Kidney (tissue), 14 donors: ENCODE results near the gene SOX5. TPM values are rescaled to one million over a fixed set of nuclear protein-coding genes. Genes with fewer than 3 reads are reported as not detected.

Experiments used
- DNase-seq, 5 donors: peaks; one replicate each; pipeline ENCODE4 v3.0.0-alpha.2; 2013 to 2020
- FAIRE-seq: peaks from 2 replicates; lab custom pipeline; 2012; peaks lifted over from hg19 to GRCh38; lab: Jason Lieb, UNC
- H3K27ac ChIP-seq, 2 donors: one replicate each; pipeline ENCODE4 v1.7.0; 2013; ENCODE audit warnings: low read depth in 2 of 2, low read length in 2 of 2, inconsistent platforms in 1 of 2
- H3K27me3 ChIP-seq: one replicate; pipeline ENCODE4 v1.7.1; 2013; ENCODE audit warnings: low read length, inconsistent platforms; ENCODE audit not compliant: control insufficient read depth, insufficient read depth
- H3K36me3 ChIP-seq, 3 donors: one replicate each; pipeline versions ENCODE4 v1.7.0 to v1.7.1; 2013; ENCODE audit warnings: low read length in 3 of 3, control low read depth in 1 of 3, inconsistent platforms in 1 of 3; ENCODE audit not compliant: insufficient read depth in 3 of 3, control insufficient read depth in 2 of 3
- H3K4me1 ChIP-seq, 3 donors: one replicate each; pipeline versions ENCODE4 v1.7.0 to v1.7.1; 2013; ENCODE audit warnings: low read length in 3 of 3, inconsistent platforms in 1 of 3, low read depth in 1 of 3; ENCODE audit not compliant: control insufficient read depth in 2 of 3, insufficient read depth in 2 of 3
- H3K4me3 ChIP-seq, 3 donors: one replicate each; pipeline versions ENCODE4 v1.7.0 to v1.8.1; 2013; ENCODE audit warnings: low read length in 3 of 3, control low read depth in 1 of 3, inconsistent platforms in 1 of 3
- H3K9ac ChIP-seq, 3 donors: one replicate each; pipeline versions ENCODE4 v1.7.0 to v1.7.1; 2013; ENCODE audit warnings: low read length in 3 of 3, control low read depth in 1 of 3, inconsistent platforms in 1 of 3
- H3K9me3 ChIP-seq, 3 donors: one replicate each; pipeline versions ENCODE4 v1.7.0 to v1.7.1; 2013; ENCODE audit warnings: low read length in 3 of 3, control low read depth in 1 of 3, inconsistent platforms in 1 of 3; ENCODE audit not compliant: control insufficient read depth in 2 of 3, insufficient read depth in 1 of 3
- CTCF ChIP-seq: IDR thresholded peaks from 3 replicates; pipeline ENCODE4 v1.5.1; 2012; ENCODE audit warnings: mild to moderate bottlenecking, moderate library complexity, borderline replicate concordance; ENCODE audit not compliant: insufficient read depth; ENCODE audit errors: extremely low read depth
- intact Hi-C: fragments of 100-400 bp; cut with DNase I; formaldehyde crosslinking; loops from one replicate; pipeline ENCODE4 v1.11.1; 2022
- polyA plus RNA-seq: library from polyadenylated mRNA; stranded (reverse); fragments of 350-450 nt; fragmentation: Illumina TruSeq; extraction: RNeasy Lipid Tissue Mini Kit (QIAGEN cat#74804); gene quantifications from one replicate; pipeline ENCODE4 v1.2.3, GENCODE V29; 2014; ENCODE audit warnings: low read depth, low replicate concordance; ENCODE audit not compliant: insufficient read depth
- total RNA-seq: library from RNA; stranded (reverse); fragmentation: NEBNext Ultra II Directional; extraction: Animal tissue kit (Norgen Biotek cat#: 25700); gene quantifications from one replicate; pipeline ENCODE4 v1.2.1, GENCODE V29; 2021
- donor health status: control.
- donor health status: control.
- donor health status: control.
- donor health status: control.
- donor health status: control.
- donor health status: DM: yes; HTN: yes; CAD: no.
- donor health status: Normal renal cell carcinoma (clear cell type).

The SOX5 gene
- total and polyA plus RNA-seq, 2 donors from 2014 or later, result 0.54 to 10.8 TPM

GRCh38 chr12:23756416-23756815, 193.1 kb downstream of the SOX5 start:
- Histone ChIP-seq H3K9me3 (no peaks in the 10 kb centered on the region), H3K4me1 (no peaks in the 10 kb centered on the region), H3K36me3 (no peaks in the 10 kb centered on the region), H3K4me3 (no peak overlapping the region), H3K9ac (no peak overlapping the region), H3K27ac (no peak overlapping the region), H3K27me3 (no peaks in the 10 kb centered on the region)
- intact Hi-C loops, result no loop called here
- FAIRE-seq, result no peak
- no peak for DNase-seq
- TF ChIP-seq CTCF, result no peak

- no peaks in the 10 kb centered on the region for H3K36me3 ChIP-seq
- H3K4me3 ChIP-seq, result no peak overlapping the region
- TF ChIP-seq CTCF, result no peak
- DNase-seq (peak in 1 of 5 donors; percentile 28), FAIRE-seq (no peak)
- no peak overlapping the region for H3K27ac ChIP-seq
- H3K4me1 ChIP-seq, result no peaks in the 10 kb centered on the region
- intact Hi-C loops, result no loop called here
- H3K9me3 ChIP-seq, result no peaks in the 10 kb centered on the region
- no peaks in the 10 kb centered on the region for H3K27me3 ChIP-seq
- no peak overlapping the region for H3K9ac ChIP-seq
Observed at GRCh38 chr12:23753628-23754365, 195.7 kb downstream of the SOX5 start.

GRCh38 chr12:23752245-23752644, 197.2 kb downstream of the SOX5 start:
- no peak for TF ChIP-seq CTCF
- DNase-seq (no peak), FAIRE-seq (no peak)
- Histone ChIP-seq H3K4me3 (no peak overlapping the region), H3K27ac (no peak overlapping the region), H3K9me3 (no peaks in the 10 kb centered on the region), H3K27me3 (no peaks in the 10 kb centered on the region), H3K9ac (no peak overlapping the region), H3K36me3 (no peaks in the 10 kb centered on the region), H3K4me1 (no peaks in the 10 kb centered on the region)
- intact Hi-C loops, result no loop called here
